Liver (tissue), 9 donors: ENCODE results near the gene DNAJA2. TPM values are rescaled to one million over a fixed set of nuclear protein-coding genes. Genes with fewer than 3 reads are reported as not detected.

Source experiments
- DNase-seq: peaks from one replicate; pipeline ENCODE4 v3.0.0-alpha.2; 2017; ENCODE audit warnings: low spot score
- H3K27ac ChIP-seq, 2 donors: one replicate each; pipeline ENCODE4 v1.7.0; 2013; ENCODE audit warnings: inconsistent platforms in 2 of 2, low read length in 2 of 2, control low read depth in 1 of 2, low read depth in 1 of 2, mild to moderate bottlenecking in 1 of 2
- H3K27me3 ChIP-seq, 4 donors: one replicate each; pipeline versions ENCODE4 v1.6.1 to v1.7.0; 2013; ENCODE audit warnings: low read length in 3 of 4, inconsistent platforms in 1 of 4, mild to moderate bottlenecking in 1 of 4, moderate library complexity in 1 of 4; ENCODE audit not compliant: control insufficient read depth in 4 of 4, insufficient read depth in 4 of 4
- H3K36me3 ChIP-seq, 4 donors: one replicate each; pipeline versions ENCODE4 v1.6.1 to v1.7.0; 2013; ENCODE audit warnings: low read length in 3 of 4, mild to moderate bottlenecking in 3 of 4, low read depth in 1 of 4, moderate library complexity in 1 of 4; ENCODE audit not compliant: control insufficient read depth in 4 of 4, insufficient read depth in 3 of 4
- H3K4me1 ChIP-seq, 4 donors: one replicate each; pipeline versions ENCODE4 v1.6.1 to v1.7.0; 2013; ENCODE audit warnings: low read length in 3 of 4, mild to moderate bottlenecking in 3 of 4, moderate library complexity in 1 of 4; ENCODE audit not compliant: control insufficient read depth in 4 of 4, insufficient read depth in 4 of 4
- H3K4me3 ChIP-seq, 3 donors: one replicate each; pipeline versions ENCODE4 v1.6.1 to v1.7.0; 2013; ENCODE audit warnings: low read length in 3 of 3, control low read depth in 1 of 3, low read depth in 1 of 3, mild to moderate bottlenecking in 1 of 3
- H3K9ac ChIP-seq, 2 donors: one replicate each; pipeline ENCODE4 v1.7.0; 2013; ENCODE audit warnings: low read length in 2 of 2, mild to moderate bottlenecking in 2 of 2, moderate library complexity in 2 of 2, control low read depth in 1 of 2, low read depth in 1 of 2
- H3K9me3 ChIP-seq, 4 donors: one replicate each; pipeline versions ENCODE4 v1.6.1 to v1.7.0; 2013; ENCODE audit warnings: low read length in 3 of 4; ENCODE audit not compliant: control insufficient read depth in 4 of 4
- ATF3 ChIP-seq: IDR thresholded peaks from 2 replicates; pipeline ENCODE4 v1.6.1; 2016; ENCODE audit warnings: antibody characterized with exemption
- EGR1 ChIP-seq, 2 donors: IDR thresholded peaks; 2 replicates each; pipeline ENCODE4 v1.6.1; 2016 to 2018; ENCODE audit warnings: antibody characterized with exemption in 2 of 2, low read depth in 2 of 2
- FOXA1 ChIP-seq: IDR thresholded peaks from 2 replicates; pipeline ENCODE4 v1.6.1; 2016; ENCODE audit warnings: antibody characterized with exemption
- FOXA2 ChIP-seq: IDR thresholded peaks from 2 replicates; pipeline ENCODE4 v1.6.1; 2016; ENCODE audit warnings: antibody characterized with exemption
- GABPA ChIP-seq, 2 donors: IDR thresholded peaks in 1 of 2; conservative IDR thresholded peaks in 1 of 2; 2 replicates each; pipeline ENCODE4 v1.6.1; 2016; ENCODE audit warnings: antibody characterized with exemption in 2 of 2, mild to moderate bottlenecking in 1 of 2, moderate library complexity in 1 of 2
- HNF4G ChIP-seq: IDR thresholded peaks from 2 replicates; pipeline ENCODE4 v1.6.1; 2016; ENCODE audit warnings: antibody characterized with exemption
- MAX ChIP-seq: IDR thresholded peaks from 2 replicates; pipeline ENCODE4 v1.6.1; 2016; ENCODE audit warnings: antibody characterized with exemption
- NR2F2 ChIP-seq: IDR thresholded peaks from 2 replicates; pipeline ENCODE4 v1.6.1; 2016; ENCODE audit warnings: antibody characterized with exemption
- REST ChIP-seq: IDR thresholded peaks from 2 replicates; pipeline ENCODE4 v1.6.1; 2016; ENCODE audit warnings: antibody characterized with exemption, mild to moderate bottlenecking
- RXRA ChIP-seq, 2 donors: IDR thresholded peaks; 2 replicates each; pipeline ENCODE4 v1.6.1; 2017 to 2018; ENCODE audit warnings: antibody characterized with exemption in 2 of 2, mild to moderate bottlenecking in 1 of 2
- SP1 ChIP-seq: IDR thresholded peaks from 2 replicates; pipeline ENCODE4 v1.6.1; 2018; ENCODE audit warnings: antibody characterized with exemption, mild to moderate bottlenecking
- TAF1 ChIP-seq: conservative IDR thresholded peaks from 2 replicates; pipeline ENCODE4 v1.6.1; 2016; ENCODE audit warnings: antibody characterized with exemption, mild to moderate bottlenecking
- YY1 ChIP-seq: IDR thresholded peaks from 2 replicates; pipeline ENCODE4 v1.6.1; 2016; ENCODE audit warnings: antibody characterized with exemption, mild to moderate bottlenecking
- WGBS: extraction: QIAGEN DNeasy Blood & Tissue Kit; methylation state at CpG from one replicate; pipeline ENCODE4 v1.1.7; 2013; 5-methylcytosine and 5-hydroxymethylcytosine counted together
- polyA plus RNA-seq, 2 donors: library from polyadenylated mRNA; stranded (reverse) in 1 of 2; unstranded in 1 of 2; fragments of 200-250 nt in 1 of 2; fragments of >200 nt in 1 of 2; fragmentation: Nextera tagmentation in 1 of 2; extraction: Ambion mirVana in 1 of 2; gene quantifications; one replicate each; pipeline versions ENCODE4 v1.2.1 to v1.2.3, GENCODE V29; 2013 to 2015
- total RNA-seq, 2 donors: library from RNA; depleted of rRNA; stranded (reverse); fragments of >200 nt; gene quantifications; one replicate each; pipeline ENCODE4 v1.2.3, GENCODE V29; 2014
- donor health status: healthy.
- donor health status: healthy.
- donor health status: healthy.
- donor health status: healthy.
- donor health status: healthy.

Gene DNAJA2
- total and polyA plus RNA-seq, 4 donors, result 22.7 to 32.8 (median 25.5) TPM

GRCh38 chr16:46932802-46933201 is 40.7 kb downstream of the DNAJA2 start (continued):
- TF ChIP-seq REST (no peak), FOXA2 (no peak), GABPA (IDR thresholded peaks at IDR 0.05 in 1 of 2, conservative IDR thresholded peaks at IDR 0.05 in 1 of 2) (no peak), ATF3 (no peak), FOXA1 (no peak), HNF4G (no peak)

GRCh38 chr16:46930861-46931260 is 42.6 kb downstream of the DNAJA2 start:
- no peak overlapping the region for H3K9ac ChIP-seq

More at GRCh38 chr16:46930861-46931260, 42.6 kb downstream of the DNAJA2 start:
- no peak for DNase-seq
- Histone ChIP-seq H3K9me3 (no peaks in the 10 kb centered on the region), H3K4me3 (no peak overlapping the region), H3K27ac (no peak overlapping the region), H3K36me3 (peaks cover 21 to 37% (median 32%) of the 10 kb centered on the region in 4 donors), H3K4me1 (no peaks in the 10 kb centered on the region), H3K27me3 (no peaks in the 10 kb centered on the region)
- 87% methylated on average over 8 of the region's 8 CpGs for WGBS
- TF ChIP-seq EGR1 (IDR thresholded peaks at IDR 0.05; ENCODE audit: low read depth in 2 of 2) (no peak), FOXA1 (no peak), YY1 (no peak), TAF1 (no peak), ATF3 (no peak), REST (no peak), HNF4G (no peak), NR2F2 (no peak), GABPA (IDR thresholded peaks at IDR 0.05 in 1 of 2, conservative IDR thresholded peaks at IDR 0.05 in 1 of 2) (no peak), SP1 (no peak), RXRA (IDR thresholded peaks at IDR 0.05) (no peak), MAX (no peak)
